Mammary epithelial cell (primary cell): ENCODE measurements around the gene LMTK2.

Source experiments
- EZH2 ChIP-seq: IDR thresholded peaks from 2 replicates; pipeline ENCODE4 v1.6.1; 2012; ENCODE audit warnings: low read length, inconsistent platforms, borderline replicate concordance
- TF ChIP-seq, protein P1 (sequence below), 2 donors: IDR thresholded peaks in 1 of 2; conservative IDR thresholded peaks in 1 of 2; 2 replicates each; pipeline ENCODE4 v1.5.1; 2011 to 2012; ENCODE audit warnings: inconsistent platforms in 2 of 2, low read length in 2 of 2, mild to moderate bottlenecking in 2 of 2, control low read depth in 1 of 2, low read depth in 1 of 2; ENCODE audit not compliant: insufficient read depth in 1 of 2; ENCODE audit errors: extremely low read depth in 1 of 2

DNA sequence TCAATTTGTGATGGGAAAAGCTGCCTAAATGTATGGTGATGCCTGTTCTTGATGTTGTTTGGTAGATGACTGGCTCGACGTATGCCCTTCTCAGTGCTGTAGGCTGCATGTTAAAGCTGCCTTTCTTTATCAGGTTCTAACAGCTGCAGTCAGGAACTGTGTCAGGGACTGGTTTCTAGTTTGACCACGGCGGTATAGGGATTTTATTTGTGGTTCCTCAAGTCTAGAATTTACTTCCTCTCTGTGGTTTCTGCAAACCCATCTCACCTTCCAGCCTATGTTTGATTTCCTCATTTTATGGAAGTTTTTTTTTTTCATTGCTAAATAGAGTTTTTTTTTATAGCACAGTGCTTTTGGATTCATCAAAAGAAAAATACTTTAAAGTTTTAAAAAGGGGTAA, 26.5 kb downstream of the LMTK2 start:
- TF ChIP-seq, protein P1, sequence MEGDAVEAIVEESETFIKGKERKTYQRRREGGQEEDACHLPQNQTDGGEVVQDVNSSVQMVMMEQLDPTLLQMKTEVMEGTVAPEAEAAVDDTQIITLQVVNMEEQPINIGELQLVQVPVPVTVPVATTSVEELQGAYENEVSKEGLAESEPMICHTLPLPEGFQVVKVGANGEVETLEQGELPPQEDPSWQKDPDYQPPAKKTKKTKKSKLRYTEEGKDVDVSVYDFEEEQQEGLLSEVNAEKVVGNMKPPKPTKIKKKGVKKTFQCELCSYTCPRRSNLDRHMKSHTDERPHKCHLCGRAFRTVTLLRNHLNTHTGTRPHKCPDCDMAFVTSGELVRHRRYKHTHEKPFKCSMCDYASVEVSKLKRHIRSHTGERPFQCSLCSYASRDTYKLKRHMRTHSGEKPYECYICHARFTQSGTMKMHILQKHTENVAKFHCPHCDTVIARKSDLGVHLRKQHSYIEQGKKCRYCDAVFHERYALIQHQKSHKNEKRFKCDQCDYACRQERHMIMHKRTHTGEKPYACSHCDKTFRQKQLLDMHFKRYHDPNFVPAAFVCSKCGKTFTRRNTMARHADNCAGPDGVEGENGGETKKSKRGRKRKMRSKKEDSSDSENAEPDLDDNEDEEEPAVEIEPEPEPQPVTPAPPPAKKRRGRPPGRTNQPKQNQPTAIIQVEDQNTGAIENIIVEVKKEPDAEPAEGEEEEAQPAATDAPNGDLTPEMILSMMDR (conservative IDR thresholded peaks at IDR 0.05 in 1 of 2, IDR thresholded peaks at IDR 0.05 in 1 of 2; ENCODE audit: extremely low read depth in 1 of 2, insufficient read depth in 1 of 2, low read depth in 1 of 2, low read length in 2 of 2) = no peak
- no peak for TF ChIP-seq EZH2
